Superior temporal gyrus (tissue), 1 donor: ENCODE measurements around the gene SMYD1.

Experiments
- DNase-seq: peaks from one replicate; pipeline ENCODE4 v3.0.0-alpha.2; 2016; ENCODE audit errors: extremely low spot score

Gene SMYD1

DNA sequence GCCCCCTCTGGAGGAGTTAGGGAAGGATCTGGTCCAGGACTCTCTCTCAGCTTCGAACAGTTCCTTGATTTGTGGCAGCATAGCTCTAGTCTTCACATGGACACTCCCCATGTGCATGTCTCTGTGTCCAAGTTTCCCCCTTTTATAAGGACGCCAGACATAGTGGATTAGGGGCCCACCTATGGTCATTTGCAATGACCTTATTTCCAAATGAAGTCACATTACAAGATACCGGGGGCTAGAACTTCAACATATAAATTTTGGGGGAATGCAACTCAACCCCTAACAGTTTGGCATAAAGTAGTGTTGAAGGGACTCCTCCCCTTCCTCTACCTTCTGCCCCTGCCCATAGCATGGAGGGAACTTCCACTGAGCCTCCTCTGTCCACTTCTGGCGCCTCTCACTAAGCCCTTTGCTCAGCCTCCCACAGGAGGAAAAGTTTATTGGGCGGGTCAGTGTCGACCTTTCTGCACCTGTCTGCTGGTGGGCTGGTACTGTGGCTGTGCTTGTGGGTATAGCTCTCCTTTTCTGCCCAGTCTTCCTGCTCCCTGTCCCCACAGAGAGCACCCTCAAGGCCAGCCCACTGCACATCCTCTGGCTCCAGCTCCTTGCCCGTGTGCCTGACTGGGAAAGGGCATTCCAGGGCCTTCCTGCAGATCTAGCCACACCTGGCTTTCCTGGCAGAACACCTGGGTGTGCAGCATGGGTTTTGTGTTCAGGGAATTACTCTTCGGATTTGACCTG lies 54.7 kb downstream of the SMYD1 start:
- DNase-seq: no peak

DNA sequence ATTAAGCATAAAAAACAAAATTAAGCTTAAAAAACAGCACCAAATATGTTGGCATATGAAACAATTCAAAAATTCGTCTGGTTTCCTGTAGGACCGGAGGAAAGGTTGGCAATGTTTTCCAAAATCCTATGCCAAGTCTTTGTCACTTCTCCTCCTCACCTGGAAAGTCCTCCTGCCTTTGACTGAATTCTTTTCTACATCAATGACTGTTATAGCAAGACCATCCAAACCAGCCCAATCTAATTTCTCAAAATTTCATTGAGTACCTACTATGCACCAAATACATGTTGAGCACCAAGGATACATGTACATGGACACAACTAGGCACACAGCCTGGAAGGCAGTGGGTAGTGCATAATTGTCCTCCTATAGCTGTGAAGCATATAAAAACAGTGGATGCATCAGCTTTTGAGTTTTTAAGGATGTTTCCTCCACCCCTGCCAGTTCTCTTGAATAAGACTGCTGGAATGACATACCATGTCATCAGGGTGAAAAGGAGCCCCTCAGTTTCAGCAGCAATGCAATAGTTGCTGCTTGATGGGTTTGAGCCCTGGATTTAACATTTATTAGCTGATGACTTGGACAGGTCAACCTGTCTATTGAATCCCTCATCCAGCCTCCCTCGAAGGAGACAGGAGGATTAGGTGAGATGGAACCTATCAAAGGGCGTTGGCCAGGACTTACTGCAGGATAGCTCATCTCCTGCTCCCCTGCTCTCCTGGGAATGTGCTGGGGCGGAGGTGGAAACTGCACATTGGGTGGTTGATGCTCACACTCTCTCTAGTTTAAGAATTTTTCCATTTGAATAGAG lies 55.7 kb downstream of the SMYD1 start:
- no peak for DNase-seq

DNA sequence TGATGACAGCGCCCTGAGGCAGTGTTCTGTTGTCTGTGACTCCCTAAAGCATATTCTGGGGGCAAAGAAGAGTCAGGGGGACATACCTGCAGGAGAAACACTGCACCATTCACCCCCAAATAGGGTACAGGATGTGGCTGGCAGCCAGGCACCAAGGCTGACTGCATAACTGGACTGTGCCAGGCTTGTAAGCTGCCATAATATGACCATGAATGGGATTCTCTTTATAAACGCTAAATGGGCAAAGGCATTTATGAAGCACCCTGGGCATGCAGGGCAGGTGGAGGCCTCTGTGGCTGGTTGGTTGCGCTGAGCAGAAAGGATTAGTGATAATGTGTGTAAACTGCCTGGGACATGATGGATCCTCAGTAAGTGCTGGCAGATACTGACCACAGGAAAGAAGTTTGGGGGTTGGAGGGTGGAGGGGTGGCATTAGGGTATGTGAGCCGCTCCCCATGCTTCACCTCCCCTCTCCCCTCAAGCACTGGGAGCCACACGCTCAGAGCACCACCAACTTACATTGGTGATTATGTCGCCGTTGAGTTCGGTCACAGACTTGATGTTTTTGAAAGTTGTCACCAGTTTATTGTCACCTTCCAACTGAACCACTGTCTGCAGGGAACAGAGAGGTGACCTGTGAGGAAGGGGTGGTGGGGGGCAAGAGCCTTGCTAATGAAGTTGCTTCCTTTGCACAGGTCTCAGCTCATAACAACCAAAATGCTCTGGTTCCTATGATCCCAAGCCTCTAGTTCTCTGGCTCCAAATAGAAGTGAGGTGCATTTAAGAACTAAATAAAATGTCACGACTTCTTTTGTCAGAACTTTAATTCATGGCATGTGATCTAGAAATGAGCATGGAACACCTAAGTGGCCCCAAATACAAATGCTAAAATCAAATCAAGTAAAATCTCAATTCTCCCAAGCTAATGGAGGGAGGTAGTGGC lies 56.6 kb downstream of the SMYD1 start:
- DNase-seq: no peak

DNA sequence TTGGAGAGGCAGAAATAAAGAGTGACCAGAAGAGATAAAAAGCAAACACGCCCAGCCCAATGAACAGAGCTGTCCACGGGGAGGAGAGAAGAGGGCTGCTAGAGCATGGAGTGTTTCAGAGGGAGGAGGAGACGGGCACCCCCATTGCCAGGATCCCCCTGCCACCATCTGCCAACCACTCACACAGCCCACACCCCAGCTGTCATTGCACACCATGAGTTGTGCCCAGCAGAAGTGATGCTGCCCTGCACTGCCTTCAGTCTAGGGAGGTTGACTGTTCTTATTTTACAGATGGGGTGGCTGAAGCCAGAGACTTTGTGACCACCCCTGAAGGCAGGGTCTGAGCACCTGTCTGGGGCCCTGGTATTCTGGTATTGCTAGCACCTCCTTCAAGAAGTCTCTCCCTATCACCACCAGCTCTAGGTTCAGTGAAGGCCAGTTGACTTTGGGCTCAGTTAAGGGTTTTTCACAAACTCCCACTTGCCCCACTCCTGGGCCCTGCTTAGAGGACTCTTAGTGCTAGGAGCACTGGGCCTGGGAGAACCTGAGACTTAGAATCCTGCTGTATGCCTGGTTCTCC lies 57.8 kb downstream of the SMYD1 start:
- DNase-seq: no peak

DNA sequence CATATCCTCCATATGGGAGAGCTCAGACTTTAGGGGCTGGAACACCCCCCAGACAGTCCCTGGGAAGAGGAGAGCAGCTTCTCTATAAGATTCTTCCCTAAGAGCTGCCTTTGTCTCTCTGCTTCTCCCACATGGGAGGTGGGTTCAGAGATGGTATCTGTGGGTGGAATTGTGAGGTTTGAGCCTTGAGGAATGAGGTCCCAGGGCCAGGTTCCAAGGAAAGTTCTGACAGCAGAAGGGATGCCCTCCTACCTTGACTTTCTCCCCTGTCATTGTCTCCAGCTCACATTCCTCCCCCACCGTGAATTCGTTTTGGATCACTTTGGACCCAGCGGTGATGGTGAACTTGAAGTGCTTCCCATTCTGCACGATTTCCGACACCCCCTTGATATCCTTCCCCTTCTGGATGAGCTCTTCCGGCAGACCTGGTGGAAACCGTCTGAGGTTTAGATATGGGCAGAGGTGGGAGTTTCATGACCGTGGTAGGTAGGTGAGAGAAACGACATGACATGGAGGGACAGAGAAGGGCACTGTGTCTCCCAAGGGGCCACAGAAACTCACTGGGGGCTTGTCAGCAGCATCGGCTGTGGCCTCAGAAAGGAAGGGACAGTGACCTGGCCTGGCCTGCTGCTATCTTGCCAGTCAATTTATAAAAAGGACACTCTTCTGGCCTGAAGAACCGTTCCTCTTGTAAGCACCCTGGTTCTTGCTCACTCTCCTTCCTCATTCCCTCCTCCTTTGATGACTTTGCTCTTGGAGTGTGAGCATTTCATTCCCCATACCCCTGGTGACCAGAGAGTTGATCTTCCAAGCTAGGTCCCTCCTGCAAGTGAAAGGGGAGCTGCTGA lies 58.5 kb downstream of the SMYD1 start:
- no peak for DNase-seq

DNA sequence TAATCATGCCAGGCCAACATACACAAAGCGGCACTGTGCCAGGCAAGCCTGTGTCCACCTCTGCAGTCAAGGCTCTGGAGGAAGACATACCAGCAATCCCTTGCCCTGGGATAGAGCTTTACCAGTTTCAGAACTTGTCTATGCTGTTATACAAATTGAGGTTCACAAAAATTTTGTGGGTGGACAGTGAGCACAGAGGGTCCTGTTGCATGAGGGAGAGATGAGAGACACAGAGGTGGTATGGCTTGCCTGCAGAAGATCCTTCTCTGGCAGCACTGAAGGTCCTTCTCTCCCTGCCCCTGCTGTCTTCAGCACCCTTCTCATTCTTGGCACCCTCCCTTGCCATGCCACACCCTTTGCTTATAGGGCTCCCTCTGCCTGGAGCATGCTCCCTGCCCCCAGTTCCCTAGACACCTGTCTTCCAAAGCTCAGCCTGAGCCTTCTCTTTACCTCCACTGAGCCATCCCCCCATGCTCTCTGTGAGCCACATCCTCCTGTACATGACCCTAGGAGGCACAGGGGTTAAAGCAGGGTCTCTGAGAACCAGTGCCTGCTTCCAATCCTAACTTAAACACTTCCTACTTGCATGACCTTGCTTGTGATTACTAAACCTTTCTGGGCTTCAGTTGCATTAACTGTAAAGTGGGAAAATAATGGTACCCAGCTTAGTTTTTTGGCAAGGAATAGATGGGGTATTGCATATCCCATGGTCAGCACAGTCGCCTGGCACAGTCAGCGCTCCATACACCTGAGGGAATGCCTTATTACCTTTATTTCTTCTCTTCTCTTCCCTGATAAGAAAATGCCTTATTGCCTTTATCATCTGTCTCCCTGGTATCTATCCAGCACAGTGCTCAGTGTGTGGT lies 59.4 kb downstream of the SMYD1 start:
- no peak for DNase-seq

DNA sequence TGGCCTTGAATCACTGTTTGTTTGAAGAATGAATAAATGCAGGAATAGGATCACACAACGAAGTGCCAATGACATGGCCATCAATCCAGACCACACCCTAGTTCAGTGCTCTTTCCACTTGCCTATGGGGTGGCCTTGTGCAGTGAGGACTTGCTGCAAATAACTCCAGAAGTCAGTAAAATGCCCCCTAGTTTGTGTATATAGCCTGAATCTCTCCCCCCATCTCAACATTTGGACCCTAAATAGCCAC lies 59.9 kb downstream of the SMYD1 start:
- no peak for DNase-seq

DNA sequence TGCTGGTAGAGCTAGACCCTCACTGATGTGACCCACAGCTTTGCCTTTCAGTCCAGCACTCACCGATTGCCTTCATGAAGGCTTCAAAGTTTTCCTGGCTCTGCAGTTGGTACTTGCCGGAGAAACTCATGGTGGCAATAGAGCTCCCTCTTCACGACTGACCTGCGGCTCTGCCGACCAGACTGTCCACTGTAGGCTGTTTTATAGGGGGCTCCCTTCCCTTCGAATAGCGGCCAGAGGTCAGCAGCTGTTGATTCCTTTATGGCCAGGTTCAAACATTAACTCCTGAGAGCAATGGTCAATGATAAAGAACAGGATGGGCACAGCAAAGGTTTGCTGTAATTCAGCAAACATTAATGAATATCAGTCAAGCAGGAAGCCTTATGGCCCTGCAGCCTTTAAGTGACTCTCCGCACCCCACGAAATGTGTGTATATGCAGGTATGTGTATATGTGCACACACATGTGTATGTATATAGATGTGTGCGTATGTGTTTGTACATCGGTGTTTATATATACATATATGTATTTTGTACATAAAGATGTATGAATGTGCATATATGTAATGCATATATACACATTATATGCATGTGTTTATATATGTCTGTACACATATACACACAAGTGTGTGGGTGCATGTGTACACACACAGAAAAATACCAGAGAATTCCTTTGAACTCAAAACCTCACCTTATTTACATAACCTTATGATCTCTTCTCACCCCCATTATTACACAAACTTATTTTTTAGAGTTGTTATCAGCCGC lies 60.4 kb downstream of the SMYD1 start, which contains the start of gene FABP1:
Gene FABP1 (minus strand): TSS at position 175 of the 766 bp plus-strand sequence. CDS start 45 bp downstream, at position 130.
- DNase-seq: no peak

DNA sequence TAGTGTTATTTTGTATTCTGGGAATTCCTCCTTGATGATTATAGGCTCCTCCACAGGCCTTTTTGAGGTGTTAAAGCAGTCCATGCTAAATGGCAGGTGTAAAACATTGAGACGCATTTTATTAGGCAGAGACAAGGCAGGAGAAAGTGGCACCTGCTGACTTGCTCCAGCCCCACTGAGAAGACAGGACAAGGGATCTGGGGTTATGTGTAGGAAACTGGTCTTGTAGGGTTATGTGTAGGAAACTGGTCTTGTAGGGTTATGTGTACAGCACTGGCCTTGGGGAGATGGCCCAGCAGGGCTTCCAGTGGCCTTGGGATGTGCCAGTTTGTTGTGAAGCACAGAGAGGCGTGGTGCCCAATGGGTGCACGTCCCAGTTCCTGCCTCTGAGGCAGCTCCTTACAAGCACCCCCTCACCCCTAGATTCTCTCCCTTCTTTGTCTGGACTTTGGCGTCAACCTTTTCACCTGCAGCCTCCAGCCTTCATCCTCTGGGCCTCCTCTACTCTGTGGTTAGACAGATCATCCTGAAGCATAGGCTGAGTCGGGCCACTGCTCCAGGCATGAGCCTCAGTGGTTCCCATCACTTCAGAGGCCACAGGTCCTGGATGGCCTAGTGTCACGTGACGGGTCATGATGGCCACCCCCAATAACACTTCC lies 61.2 kb downstream of the SMYD1 start:
- DNase-seq: no peak

DNA sequence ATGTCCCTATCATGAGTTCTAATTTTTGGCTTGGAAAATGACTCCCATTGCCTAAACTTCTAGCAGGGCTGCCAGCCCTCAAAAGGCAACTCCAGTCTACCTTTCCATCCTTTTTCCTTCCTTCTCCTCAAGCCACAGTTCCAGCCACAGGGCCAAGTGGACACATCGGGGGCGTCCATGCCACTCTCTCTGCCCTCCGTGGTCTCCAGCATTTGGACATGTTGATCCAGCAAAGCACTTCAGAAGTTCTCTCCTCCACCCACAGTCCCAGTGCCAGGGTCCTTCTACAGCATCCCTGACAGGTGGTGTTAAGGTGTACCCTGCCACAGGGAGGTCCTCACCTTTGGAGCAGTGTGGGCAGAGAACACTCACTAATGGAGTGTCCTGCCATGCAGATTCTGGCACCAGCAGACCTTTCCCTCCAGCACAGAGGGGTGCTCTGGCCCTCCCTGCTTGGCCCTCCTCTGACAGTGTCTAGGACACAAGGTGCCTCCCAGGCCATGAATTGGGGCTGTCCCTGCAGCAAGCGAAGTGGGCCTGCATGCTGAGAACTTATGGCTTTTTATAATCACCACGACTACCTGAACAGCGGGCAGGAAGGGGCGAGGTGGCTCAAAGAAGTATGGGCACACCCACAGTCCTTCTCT lies 61.8 kb downstream of the SMYD1 start:
- no peak for DNase-seq

DNA sequence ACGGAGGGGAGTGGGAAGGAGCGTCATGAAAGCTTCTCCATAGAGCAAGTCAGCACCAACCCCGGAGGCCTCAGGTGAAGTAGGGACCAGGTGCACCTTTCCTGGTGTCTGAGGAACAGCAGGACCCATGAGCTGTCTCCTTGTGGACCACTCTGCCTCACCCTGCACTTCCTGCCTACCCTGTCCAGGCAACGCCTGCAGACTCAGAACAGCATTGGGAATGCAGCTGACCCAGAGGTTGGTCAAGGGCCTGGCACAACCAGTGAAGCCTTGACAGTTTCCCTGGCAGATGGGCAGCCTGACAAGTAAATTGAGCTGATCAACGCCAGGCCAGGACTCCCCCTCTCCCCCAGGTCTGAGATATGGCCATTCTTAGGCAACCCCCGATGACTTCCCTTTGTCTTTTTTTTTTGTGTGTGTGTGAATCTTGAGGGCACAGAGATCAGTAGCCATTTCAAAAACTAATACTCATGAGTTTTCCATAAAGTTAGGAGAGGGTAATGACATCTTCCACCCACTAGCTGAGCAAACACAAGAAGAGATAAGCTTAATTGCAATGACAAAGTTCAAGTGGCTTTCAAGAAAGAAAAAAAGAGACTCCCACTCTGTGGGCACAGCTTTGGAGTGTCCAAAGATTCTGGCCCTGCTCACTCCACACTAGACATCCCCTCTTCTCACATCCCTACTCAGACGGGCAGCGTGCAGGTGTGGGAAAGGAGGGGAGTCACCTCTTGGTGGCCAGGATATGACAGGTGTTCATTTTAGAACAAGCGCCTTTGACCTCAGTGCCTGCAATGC lies 63.8 kb downstream of the SMYD1 start:
- DNase-seq: no peak

DNA sequence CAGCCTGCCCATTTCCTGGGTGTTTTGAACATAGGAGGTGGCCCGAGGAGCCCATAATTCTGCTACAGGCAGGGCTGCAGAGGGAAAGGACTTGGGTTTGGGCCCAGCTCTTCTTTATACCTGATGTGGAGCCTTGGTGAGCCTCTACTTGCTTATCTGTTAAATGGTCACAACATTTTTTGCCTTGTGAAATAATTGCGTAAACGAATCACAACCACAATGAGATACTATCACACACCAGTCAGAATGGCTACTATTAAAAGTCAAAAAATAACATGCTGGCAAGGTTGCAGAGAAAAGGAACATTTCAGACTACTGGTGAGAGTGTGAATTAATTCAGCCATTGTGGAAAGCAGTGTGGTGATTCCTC lies 64.4 kb downstream of the SMYD1 start:
- no peak for DNase-seq

DNA sequence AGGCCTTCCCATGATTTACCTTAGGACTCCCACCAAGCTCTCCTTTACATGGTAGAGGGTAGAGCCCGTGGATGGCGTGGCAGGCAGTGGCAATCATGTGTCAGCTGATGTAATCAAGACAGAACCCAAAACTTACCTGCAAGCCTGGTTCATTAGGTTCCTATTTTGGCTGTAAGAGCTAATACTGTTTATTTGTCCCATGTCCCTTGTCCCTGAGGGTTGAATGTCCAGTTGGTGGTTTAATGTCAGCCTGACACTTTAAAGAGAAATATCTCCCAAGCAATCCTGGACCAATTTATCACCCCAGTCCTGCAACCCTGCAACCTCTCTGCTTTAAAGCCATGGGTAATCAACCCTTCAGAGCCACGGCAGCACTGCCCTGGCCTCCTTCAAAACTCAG lies 66.2 kb downstream of the SMYD1 start:
- DNase-seq: no peak

DNA sequence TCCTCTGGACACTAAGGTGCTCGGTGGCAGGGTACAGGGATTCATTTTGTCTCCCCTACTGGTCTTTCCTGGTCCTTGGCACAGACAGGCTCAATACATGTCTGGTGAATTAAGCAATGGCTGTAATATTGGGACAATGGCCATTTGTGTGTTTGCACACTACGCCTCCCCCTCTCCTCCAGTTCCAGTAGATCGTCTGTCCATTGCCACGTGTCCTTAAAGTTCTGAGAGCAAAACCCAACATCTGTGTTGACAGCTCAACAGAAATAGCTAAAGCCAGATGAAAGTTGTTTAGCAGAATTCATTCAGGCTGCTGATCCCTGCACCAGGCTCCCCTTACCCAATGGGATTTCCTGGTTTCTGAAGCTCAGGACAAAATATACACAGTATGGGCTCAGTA lies 69.2 kb downstream of the SMYD1 start:
- DNase-seq: peak; percentile 84

DNA sequence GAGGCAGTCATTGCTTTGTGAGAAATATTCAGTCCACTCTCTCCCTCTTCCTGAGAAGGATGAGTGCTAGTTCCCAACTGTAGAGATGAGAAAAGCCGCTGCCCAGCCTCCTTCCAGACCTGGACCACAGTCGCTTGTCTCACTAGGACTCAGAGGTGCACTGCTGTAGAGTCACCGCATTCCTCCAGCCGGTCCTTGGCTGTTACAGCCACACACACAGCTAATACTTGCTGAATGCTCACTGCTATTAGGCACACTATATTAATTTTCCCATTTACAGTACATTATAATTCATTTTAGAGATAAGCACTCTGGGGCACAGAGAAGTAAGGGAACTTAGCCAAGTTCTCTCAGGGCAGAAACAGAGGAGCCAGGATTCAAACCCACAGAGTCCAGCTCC lies 70.2 kb downstream of the SMYD1 start:
- no peak for DNase-seq

DNA sequence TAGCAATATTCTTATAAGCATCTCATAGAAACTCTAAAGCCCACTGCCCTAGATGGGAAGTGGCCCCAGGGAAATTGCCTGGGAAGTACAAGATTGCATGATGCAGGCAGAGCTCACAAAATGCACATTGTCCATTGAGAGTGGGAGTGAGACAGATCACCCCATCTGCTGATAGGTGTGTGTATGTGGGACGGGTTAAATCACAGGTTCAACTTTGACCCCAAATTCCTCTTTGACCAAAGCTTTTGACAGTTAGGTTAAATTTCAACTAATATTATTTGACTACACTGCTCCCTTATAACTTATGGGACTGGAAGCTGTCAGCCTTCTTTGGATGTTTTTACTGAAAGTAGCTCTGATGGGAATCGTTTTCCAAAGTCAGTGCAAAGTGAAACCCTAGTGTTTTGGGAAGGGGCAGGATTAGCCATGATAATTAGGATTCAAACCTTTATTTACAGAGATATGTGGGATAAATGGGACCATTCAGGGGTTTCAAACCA lies 71.6 kb downstream of the SMYD1 start:
- no peak for DNase-seq

DNA sequence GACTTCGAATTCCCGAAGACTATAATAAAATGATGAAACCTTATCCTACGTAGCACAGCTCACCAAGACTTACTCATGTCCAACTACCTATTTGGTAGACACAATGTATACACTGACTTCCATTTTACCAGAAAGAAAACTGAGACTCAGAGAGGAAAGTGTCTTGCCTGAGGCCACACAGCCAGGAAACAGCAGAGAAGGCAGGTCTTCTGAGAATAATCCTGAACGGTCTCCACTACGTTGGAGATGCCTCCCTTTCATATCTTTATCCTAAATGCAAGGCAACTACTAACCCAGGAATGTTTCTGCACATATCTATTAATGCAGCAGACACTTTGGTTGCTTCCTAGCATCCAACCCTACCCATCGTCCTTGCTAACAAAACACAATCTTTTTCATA lies 72.2 kb downstream of the SMYD1 start:
- no peak for DNase-seq
